Measurements from ENCODE around the gene DEF6.

GRCh38 chr6:35309611-35310264 lies 12.1 kb downstream of the DEF6 start:
- TF ChIP-seq POLR2AphosphoS5 (IDR thresholded peaks at IDR 0.05; ENCODE audit: low read depth, low read length): no peak
- TF ChIP-seq MEF2A (IDR thresholded peaks at IDR 0.05; ENCODE audit: borderline replicate concordance, low read depth): no peak
- TF ChIP-seq RAD21 (IDR thresholded peaks at IDR 0.05; ENCODE audit: low read length): no peak
- no peak for TF ChIP-seq YY1 (IDR thresholded peaks at IDR 0.05; ENCODE audit: low read depth)
- TF ChIP-seq REST (IDR thresholded peaks at IDR 0.05; ENCODE audit: low read depth, low read length): no peak
- TF ChIP-seq CTCF (IDR thresholded peaks at IDR 0.05): no peak
- no peak for TF ChIP-seq TAF1 (IDR thresholded peaks at IDR 0.05; ENCODE audit: borderline replicate concordance, low read depth, low read length)
- TF ChIP-seq GABPA (IDR thresholded peaks at IDR 0.05; ENCODE audit: low read depth): no peak
- no peak for TF ChIP-seq RXRA (IDR thresholded peaks at IDR 0.05; ENCODE audit: borderline replicate concordance, low read depth)
